Measurements from ENCODE around the gene TDRD12.
A peak's percentile ranks its signal among the peaks of the same experiment; 100 is the strongest.
"Not testable (repeated sequence)": the region's sequence is repeated elsewhere in the genome, so short reads cannot be mapped to it uniquely, and the experiment has no call there.

The TDRD12 gene

DNA sequence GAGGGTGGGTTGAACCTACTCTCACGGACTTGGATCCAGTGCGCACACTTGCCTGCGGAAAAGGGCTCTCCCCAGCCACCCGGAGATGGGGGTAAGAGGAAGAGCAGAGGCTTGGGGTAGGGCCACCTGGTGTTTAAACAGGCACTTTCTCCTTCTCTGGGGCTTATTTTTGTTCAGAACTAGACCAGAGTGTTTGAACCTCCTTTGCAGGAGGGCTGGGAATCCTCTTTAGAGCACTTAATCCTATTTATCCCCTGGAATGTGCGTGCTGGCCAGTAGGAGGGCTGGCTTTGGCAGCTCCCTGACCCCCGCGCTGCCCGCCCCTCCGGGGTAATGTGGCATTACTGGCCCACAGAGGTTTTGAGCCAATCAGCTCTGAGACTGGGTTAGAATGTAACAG lies 41.9 kb upstream of the TDRD12 start:
- no peaks in the 10 kb centered on the region for H3K36me3 ChIP-seq (ENCODE audit: control insufficient read depth in 2 of 2, insufficient read depth in 2 of 2, low read length in 2 of 2)
- no peaks in the 10 kb centered on the region for H3K9me3 ChIP-seq (ENCODE audit: control insufficient read depth in 2 of 2, low read length in 2 of 2)
- H3K27ac ChIP-seq (ENCODE audit: low read length) = no peak overlapping the region
- peaks cover 31% of the 10 kb centered on the region for H3K4me1 ChIP-seq (ENCODE audit: control insufficient read depth, insufficient read depth, low read length)
- no peak overlapping the region for H3K4me3 ChIP-seq (ENCODE audit: low read length in 2 of 2)
- no peak overlapping the region for H3K9ac ChIP-seq (ENCODE audit: low read length in 2 of 2)
- H3K27me3 ChIP-seq (ENCODE audit: control insufficient read depth in 1 of 2, insufficient read depth in 2 of 2, low read length in 2 of 2) = peaks cover 8 to 15% of the 10 kb centered on the region in 2 donors

GRCh38 chr19:32680986-32681385 lies 38.6 kb upstream of the TDRD12 start:
- H3K36me3 ChIP-seq (ENCODE audit: control insufficient read depth in 2 of 2, insufficient read depth in 2 of 2, low read length in 2 of 2) = no peaks in the 10 kb centered on the region
- no peaks in the 10 kb centered on the region for H3K9me3 ChIP-seq (ENCODE audit: control insufficient read depth in 2 of 2, low read length in 2 of 2)
- H3K4me3 ChIP-seq (ENCODE audit: low read length in 2 of 2) = no peak overlapping the region
- H3K9ac ChIP-seq (ENCODE audit: low read length in 2 of 2) = no peak overlapping the region
- H3K27me3 ChIP-seq (ENCODE audit: control insufficient read depth in 1 of 2, insufficient read depth in 2 of 2, low read length in 2 of 2) = peaks cover 8 to 12% of the 10 kb centered on the region in 2 donors
- H3K4me1 ChIP-seq (ENCODE audit: control insufficient read depth, insufficient read depth, low read length) = peaks cover 8% of the 10 kb centered on the region
- H3K27ac ChIP-seq (ENCODE audit: low read length) = no peak overlapping the region

GRCh38 chr19:32682317-32682716 lies 37.2 kb upstream of the TDRD12 start:
- no peaks in the 10 kb centered on the region for H3K9me3 ChIP-seq (ENCODE audit: control insufficient read depth in 2 of 2, low read length in 2 of 2)
- H3K27me3 ChIP-seq (ENCODE audit: control insufficient read depth in 1 of 2, insufficient read depth in 2 of 2, low read length in 2 of 2) = peaks cover 0 to 3% of the 10 kb centered on the region in 2 donors
- no peak overlapping the region for H3K27ac ChIP-seq (ENCODE audit: low read length)
- H3K4me3 ChIP-seq (ENCODE audit: low read length in 2 of 2) = no peak overlapping the region
- no peaks in the 10 kb centered on the region for H3K4me1 ChIP-seq (ENCODE audit: control insufficient read depth, insufficient read depth, low read length)
- H3K9ac ChIP-seq (ENCODE audit: low read length in 2 of 2) = no peak overlapping the region
- no peaks in the 10 kb centered on the region for H3K36me3 ChIP-seq (ENCODE audit: control insufficient read depth in 2 of 2, insufficient read depth in 2 of 2, low read length in 2 of 2)

DNA sequence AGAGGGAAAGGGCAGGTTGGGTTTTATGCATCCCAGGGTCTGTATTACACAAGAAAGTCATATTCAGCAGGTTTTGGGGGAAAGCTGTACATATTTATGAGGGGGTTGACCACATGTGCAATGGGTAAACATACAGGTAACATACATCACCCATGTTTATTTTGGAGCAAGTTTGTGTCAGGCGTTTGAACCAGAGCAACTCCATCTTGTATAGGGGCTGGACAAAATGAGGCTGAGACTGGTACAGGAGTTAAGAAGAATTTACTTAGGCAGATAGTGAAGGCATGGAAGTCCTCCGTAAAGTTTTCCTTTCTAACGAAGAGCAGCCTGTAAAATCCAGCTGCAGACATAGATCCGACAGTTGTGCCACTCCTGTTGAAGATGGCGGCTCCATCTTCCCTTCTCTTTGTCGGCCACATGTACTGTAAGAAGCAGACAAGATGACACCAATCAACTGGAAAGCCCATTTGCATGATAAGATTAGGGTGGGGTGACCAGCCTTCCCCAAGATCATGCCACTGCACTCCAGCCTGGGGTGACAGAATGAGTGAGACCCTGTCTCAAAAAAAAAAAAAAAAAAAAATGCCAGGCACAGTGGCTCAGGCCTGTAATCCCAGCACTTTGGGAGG lies 32.6 kb upstream of the TDRD12 start:
- H3K4me1 ChIP-seq (ENCODE audit: control insufficient read depth, insufficient read depth, low read length) = peaks cover 6% of the 10 kb centered on the region
- no peaks in the 10 kb centered on the region for H3K9me3 ChIP-seq (ENCODE audit: control insufficient read depth in 2 of 2, low read length in 2 of 2)
- no peak overlapping the region for H3K27ac ChIP-seq (ENCODE audit: low read length)
- H3K4me3 ChIP-seq (ENCODE audit: low read length in 2 of 2) = no peak overlapping the region
- H3K9ac ChIP-seq (ENCODE audit: low read length in 2 of 2) = no peak overlapping the region
- H3K27me3 ChIP-seq (ENCODE audit: control insufficient read depth in 1 of 2, insufficient read depth in 2 of 2, low read length in 2 of 2) = no peaks in the 10 kb centered on the region
- no peaks in the 10 kb centered on the region for H3K36me3 ChIP-seq (ENCODE audit: control insufficient read depth in 2 of 2, insufficient read depth in 2 of 2, low read length in 2 of 2)

DNA sequence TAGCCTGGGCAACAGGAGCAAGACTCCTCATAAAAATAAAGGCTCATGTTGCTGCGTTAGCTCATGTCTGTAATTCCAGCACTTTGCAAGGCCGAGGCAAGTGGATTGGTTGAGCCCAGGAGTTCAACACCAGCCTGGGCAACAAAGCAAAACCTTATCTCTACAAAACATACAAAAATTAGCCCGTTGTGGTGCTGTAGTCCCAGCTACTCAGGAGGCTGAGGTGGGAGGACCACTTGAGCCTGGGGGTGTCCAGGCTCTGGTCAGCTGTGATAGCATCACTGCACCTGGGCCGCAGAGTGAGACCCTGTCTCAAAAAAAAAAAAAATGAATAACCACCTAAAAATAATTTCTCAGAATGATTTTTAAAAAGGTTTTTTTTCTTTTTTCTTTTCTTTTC lies 31.9 kb upstream of the TDRD12 start:
- Histone ChIP-seq H3K27me3 (ENCODE audit: control insufficient read depth in 1 of 2, insufficient read depth in 2 of 2, low read length in 2 of 2) (no peaks in the 10 kb centered on the region), H3K9me3 (ENCODE audit: control insufficient read depth in 2 of 2, low read length in 2 of 2) (no peaks in the 10 kb centered on the region), H3K4me1 (ENCODE audit: control insufficient read depth, insufficient read depth, low read length) (peaks cover 9% of the 10 kb centered on the region), H3K9ac (ENCODE audit: low read length in 2 of 2) (no peak overlapping the region), H3K27ac (ENCODE audit: low read length) (no peak overlapping the region), H3K36me3 (ENCODE audit: control insufficient read depth in 2 of 2, insufficient read depth in 2 of 2, low read length in 2 of 2) (no peaks in the 10 kb centered on the region), H3K4me3 (ENCODE audit: low read length in 2 of 2) (no peak overlapping the region)

DNA sequence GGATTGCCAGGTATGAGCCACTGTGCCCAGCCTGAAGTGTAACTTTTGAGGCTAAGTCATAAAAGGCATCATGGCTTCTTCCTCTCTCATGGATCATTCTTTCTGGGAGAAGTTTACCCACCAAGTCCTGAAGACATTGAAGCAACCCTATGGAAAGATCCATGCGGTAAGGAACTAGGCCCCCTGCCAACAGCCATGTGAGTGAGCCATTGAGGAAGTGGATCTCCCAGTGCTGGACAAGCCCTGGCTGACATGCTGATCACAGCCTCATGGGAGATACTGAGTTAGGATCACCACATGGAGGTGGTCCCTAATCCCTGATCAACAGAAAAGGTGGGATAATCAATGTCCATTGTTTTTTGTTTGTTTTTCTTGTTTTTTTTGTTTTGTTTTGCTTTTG lies 31.3 kb upstream of the TDRD12 start:
- no peak overlapping the region for H3K4me3 ChIP-seq (ENCODE audit: low read length in 2 of 2)
- no peaks in the 10 kb centered on the region for H3K9me3 ChIP-seq (ENCODE audit: control insufficient read depth in 2 of 2, low read length in 2 of 2)
- peaks cover 15% of the 10 kb centered on the region for H3K4me1 ChIP-seq (ENCODE audit: control insufficient read depth, insufficient read depth, low read length)
- H3K36me3 ChIP-seq (ENCODE audit: control insufficient read depth in 2 of 2, insufficient read depth in 2 of 2, low read length in 2 of 2) = no peaks in the 10 kb centered on the region
- H3K9ac ChIP-seq (ENCODE audit: low read length in 2 of 2) = no peak overlapping the region
- H3K27me3 ChIP-seq (ENCODE audit: control insufficient read depth in 1 of 2, insufficient read depth in 2 of 2, low read length in 2 of 2) = no peaks in the 10 kb centered on the region
- no peak overlapping the region for H3K27ac ChIP-seq (ENCODE audit: low read length)

DNA sequence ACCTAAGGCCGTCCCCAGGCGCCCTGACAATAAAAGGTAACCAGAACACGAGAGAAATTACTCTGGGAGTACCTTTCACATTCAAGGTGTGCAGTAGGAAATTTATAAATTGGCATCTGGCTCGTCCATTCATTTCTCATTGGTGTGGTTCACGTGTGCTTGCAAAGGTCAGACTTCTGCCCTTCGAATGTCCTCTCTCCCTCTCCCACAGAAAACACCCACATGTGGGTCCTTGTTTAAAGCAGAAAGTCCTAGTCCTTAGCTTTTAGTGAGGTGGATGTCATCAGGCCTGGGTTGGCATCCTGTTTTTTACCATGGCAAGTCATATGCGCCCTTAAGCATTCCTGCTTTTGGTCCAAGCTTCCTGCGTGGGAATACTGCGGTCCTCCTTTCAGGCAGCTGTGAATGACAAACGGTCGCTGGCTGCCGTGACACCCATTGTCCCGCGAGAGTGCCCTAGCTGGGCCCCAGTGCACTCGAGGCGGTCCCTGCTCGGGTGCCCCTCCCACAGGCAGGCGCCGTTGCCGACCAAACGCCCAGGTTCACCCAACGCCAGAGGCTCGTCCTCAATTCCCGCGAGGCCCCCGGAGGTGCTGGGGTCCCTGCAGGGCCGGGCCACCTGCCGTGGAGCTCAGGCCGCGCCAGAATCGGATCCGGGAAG lies 28.1 kb upstream of the TDRD12 start, which contains the start of gene NUDT19:
TSS of gene NUDT19 (plus strand) at position 531 of the 661 bp plus-strand sequence. CDS start 140 bp downstream, outside the sequence.
- no peaks in the 10 kb centered on the region for H3K36me3 ChIP-seq (ENCODE audit: control insufficient read depth in 2 of 2, insufficient read depth in 2 of 2, low read length in 2 of 2)

DNA sequence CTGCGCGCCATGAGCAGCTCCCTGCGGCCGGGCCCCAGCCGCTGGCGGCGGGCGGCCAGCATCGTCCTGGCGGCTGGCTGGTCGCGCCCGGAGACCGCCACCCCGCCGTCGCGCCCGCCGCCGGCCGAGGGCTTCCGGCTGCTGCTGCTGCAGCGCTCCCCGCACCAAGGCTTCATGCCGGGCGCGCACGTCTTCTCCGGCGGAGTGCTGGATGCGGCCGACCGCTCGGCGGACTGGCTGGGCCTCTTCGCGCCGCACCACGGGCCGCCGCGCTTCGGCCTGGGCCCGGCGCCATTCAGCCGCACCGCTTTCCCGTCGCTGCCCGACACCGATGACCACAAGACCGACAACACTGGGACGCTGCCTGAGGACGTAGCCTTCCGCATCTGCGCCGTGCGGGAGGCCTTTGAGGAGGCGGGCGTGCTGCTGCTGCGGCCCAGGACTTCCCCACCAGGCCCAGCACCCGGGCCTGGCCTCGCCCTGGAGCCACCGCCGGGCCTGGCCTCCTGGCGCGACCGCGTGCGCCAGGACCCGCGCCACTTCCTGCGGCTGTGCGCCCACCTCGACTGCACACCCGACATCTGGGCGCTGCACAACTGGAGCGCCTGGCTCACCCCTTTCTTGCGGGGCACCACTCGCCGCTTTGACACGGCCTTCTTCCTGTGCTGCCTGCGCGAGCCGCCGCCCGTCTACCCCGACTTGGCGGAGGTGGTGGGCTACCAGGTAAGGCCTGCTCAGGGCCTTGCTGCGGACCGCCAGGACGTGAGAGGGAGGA lies 27.4 kb upstream of the TDRD12 start:
- peak overlapping the region; percentile 84 to 96 for H3K4me3 ChIP-seq (ENCODE audit: low read length in 2 of 2)
- H3K36me3 ChIP-seq (ENCODE audit: control insufficient read depth in 2 of 2, insufficient read depth in 2 of 2, low read length in 2 of 2) = no peaks in the 10 kb centered on the region
- peaks cover 25% of the 10 kb centered on the region for H3K4me1 ChIP-seq (ENCODE audit: control insufficient read depth, insufficient read depth, low read length)
- no peaks in the 10 kb centered on the region for H3K27me3 ChIP-seq (ENCODE audit: control insufficient read depth in 1 of 2, insufficient read depth in 2 of 2, low read length in 2 of 2)
- peak overlapping the region; percentile 58 to 85 for H3K9ac ChIP-seq (ENCODE audit: low read length in 2 of 2)
- H3K9me3 ChIP-seq (ENCODE audit: control insufficient read depth in 2 of 2, low read length in 2 of 2) = no peaks in the 10 kb centered on the region
- peak overlapping the region; percentile 64 for H3K27ac ChIP-seq (ENCODE audit: low read length)

More for the DNA sequence above, 28.1 kb upstream of the TDRD12 start, which contains the start of gene NUDT19:
- Histone ChIP-seq H3K4me1 (ENCODE audit: control insufficient read depth, insufficient read depth, low read length) (peaks cover 25% of the 10 kb centered on the region), H3K4me3 (ENCODE audit: low read length in 2 of 2) (peak within 1 kb of the TSS; percentile 84 to 96), H3K27me3 (ENCODE audit: control insufficient read depth in 1 of 2, insufficient read depth in 2 of 2, low read length in 2 of 2) (no peaks in the 10 kb centered on the region), H3K27ac (ENCODE audit: low read length) (peak within 1 kb of the TSS; percentile 64), H3K9me3 (ENCODE audit: control insufficient read depth in 2 of 2, low read length in 2 of 2) (no peaks in the 10 kb centered on the region), H3K9ac (ENCODE audit: low read length in 2 of 2) (peak within 1 kb of the TSS; percentile 58 to 85)

DNA sequence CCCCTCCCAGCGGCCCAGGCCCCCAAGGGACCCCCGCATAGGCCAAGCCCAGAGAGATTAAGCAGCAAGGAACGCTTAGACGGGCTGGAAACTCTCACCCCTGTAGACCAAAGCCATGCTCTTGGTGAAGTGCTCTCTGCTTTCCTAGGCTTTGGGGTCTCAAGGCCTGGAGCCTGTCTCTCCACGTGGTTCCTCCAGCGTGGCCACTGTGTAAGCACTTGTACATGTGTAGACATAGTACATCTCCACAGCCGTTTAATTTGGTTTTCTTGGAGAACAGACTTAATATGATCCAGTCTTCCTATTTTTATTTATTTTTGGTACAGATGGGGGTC lies 26.9 kb upstream of the TDRD12 start:
- peak overlapping the region; percentile 64 for H3K27ac ChIP-seq (ENCODE audit: low read length)
- peak overlapping the region; percentile 84 to 96 for H3K4me3 ChIP-seq (ENCODE audit: low read length in 2 of 2)
- H3K36me3 ChIP-seq (ENCODE audit: control insufficient read depth in 2 of 2, insufficient read depth in 2 of 2, low read length in 2 of 2) = no peaks in the 10 kb centered on the region
- no peaks in the 10 kb centered on the region for H3K27me3 ChIP-seq (ENCODE audit: control insufficient read depth in 1 of 2, insufficient read depth in 2 of 2, low read length in 2 of 2)
- H3K9ac ChIP-seq (ENCODE audit: low read length in 2 of 2) = peak overlapping the region; percentile 58 to 85
- H3K4me1 ChIP-seq (ENCODE audit: control insufficient read depth, insufficient read depth, low read length) = peaks cover 25% of the 10 kb centered on the region
- H3K9me3 ChIP-seq (ENCODE audit: control insufficient read depth in 2 of 2, low read length in 2 of 2) = no peaks in the 10 kb centered on the region

- not testable (repeated sequence) for H3K27ac ChIP-seq (ENCODE audit: low read length); H3K9me3 ChIP-seq (ENCODE audit: control insufficient read depth in 2 of 2, low read length in 2 of 2); H3K36me3 ChIP-seq (ENCODE audit: control insufficient read depth in 2 of 2, insufficient read depth in 2 of 2, low read length in 2 of 2); H3K27me3 ChIP-seq (ENCODE audit: control insufficient read depth in 1 of 2, insufficient read depth in 2 of 2, low read length in 2 of 2)
- Histone ChIP-seq H3K4me1 (ENCODE audit: control insufficient read depth, insufficient read depth, low read length) (peaks cover 25% of the 10 kb centered on the region), H3K4me3 (ENCODE audit: low read length in 2 of 2) (peak overlapping the region; percentile 84 to 96), H3K9ac (ENCODE audit: low read length in 2 of 2) (peak overlapping the region; percentile 58 to 85)
Measured at GRCh38 chr19:32693151-32694108, 26.1 kb upstream of the TDRD12 start.
